ENCODE measurements around the gene DIPK1C. TPM values are rescaled to one million over a fixed set of nuclear protein-coding genes. Genes with fewer than 3 reads are reported as not detected.
A peak's percentile ranks its signal among the peaks of the same experiment; 100 is the strongest.

DIPK1C gene
- total and polyA plus RNA-seq, 4 experiments from 2014 or later = not detected

- H3K4me3 Mint-ChIP-seq = no peak overlapping the region
- Histone ChIP-seq H3K27ac (ENCODE audit: low read depth, low read length) (no peak overlapping the region), H3K4me3 (ENCODE audit: low read length in 2 of 2) (no peak overlapping the region), H3K4me1 (ENCODE audit: insufficient read depth, low read length) (no peaks in the 10 kb centered on the region), H3K27me3 (ENCODE audit: insufficient read depth, low read length) (no peaks in the 10 kb centered on the region), H3K9me3 (ENCODE audit: control insufficient read depth in 1 of 2, low read length in 2 of 2) (no peaks in the 10 kb centered on the region), H3K36me3 (ENCODE audit: insufficient read depth, low read length) (no peaks in the 10 kb centered on the region)
- CTCF ChIA-PET (ENCODE audit: partially characterized antibody) = no interaction called here
- no peak for DNase-seq
- peaks cover 1 to 10% of the 10 kb centered on the region in 2 donors for H3K27me3 Mint-ChIP-seq
- intact Hi-C loops (cut with micrococcal nuclease) = no loop called here
- no peaks in the 10 kb centered on the region for H3K9me3 Mint-ChIP-seq
- H3K36me3 Mint-ChIP-seq = no peaks in the 10 kb centered on the region
- peak overlapping the region in 1 of 7 donors; percentile 19 for H3K27ac Mint-ChIP-seq
- POLR2A ChIA-PET (ENCODE audit: partially characterized antibody) = no interaction called here
- peaks cover 0 to 2% (median 0%) of the 10 kb centered on the region in 4 donors for H3K4me1 Mint-ChIP-seq
These were observed 6.9 kb upstream of the DIPK1C start for GRCh38 chr18:74463983-74464382.

- Mint-ChIP-seq H3K27ac (no peak overlapping the region), H3K27me3 (peaks cover 5 to 15% of the 10 kb centered on the region in 2 donors), H3K4me3 (no peak overlapping the region), H3K36me3 (no peaks in the 10 kb centered on the region), H3K9me3 (no peaks in the 10 kb centered on the region), H3K4me1 (peaks cover 0 to 4% (median 2%) of the 10 kb centered on the region in 4 donors)
- H3K27me3 ChIP-seq (ENCODE audit: insufficient read depth, low read length) = no peaks in the 10 kb centered on the region
- no peaks in the 10 kb centered on the region for H3K36me3 ChIP-seq (ENCODE audit: insufficient read depth, low read length)
- ChIA-PET POLR2A (ENCODE audit: partially characterized antibody) (no interaction called here), CTCF (ENCODE audit: partially characterized antibody) (no interaction called here)
- no peak for DNase-seq
- no peak overlapping the region for H3K4me3 ChIP-seq (ENCODE audit: low read length in 2 of 2)
- no peaks in the 10 kb centered on the region for H3K9me3 ChIP-seq (ENCODE audit: control insufficient read depth in 1 of 2, low read length in 2 of 2)
- no peaks in the 10 kb centered on the region for H3K4me1 ChIP-seq (ENCODE audit: insufficient read depth, low read length)
- H3K27ac ChIP-seq (ENCODE audit: low read depth, low read length) = no peak overlapping the region
- intact Hi-C loops (cut with micrococcal nuclease) = no loop called here
These were observed 6.1 kb upstream of the DIPK1C start for GRCh38 chr18:74463254-74463653.

- ChIA-PET POLR2A (ENCODE audit: partially characterized antibody) (no interaction called here), CTCF (ENCODE audit: partially characterized antibody) (no interaction called here)
- H3K27me3 Mint-ChIP-seq = peaks cover 14 to 21% of the 10 kb centered on the region in 2 donors
- H3K36me3 Mint-ChIP-seq = no peaks in the 10 kb centered on the region
- intact Hi-C loops (cut with micrococcal nuclease) = no loop called here
- no peaks in the 10 kb centered on the region for H3K9me3 Mint-ChIP-seq
- Histone ChIP-seq H3K4me1 (ENCODE audit: insufficient read depth, low read length) (peaks cover 5% of the 10 kb centered on the region), H3K9me3 (ENCODE audit: control insufficient read depth in 1 of 2, low read length in 2 of 2) (no peaks in the 10 kb centered on the region), H3K27ac (ENCODE audit: low read depth, low read length) (no peak overlapping the region), H3K27me3 (ENCODE audit: insufficient read depth, low read length) (peaks cover 3% of the 10 kb centered on the region), H3K36me3 (ENCODE audit: insufficient read depth, low read length) (no peaks in the 10 kb centered on the region), H3K4me3 (ENCODE audit: low read length in 2 of 2) (no peak overlapping the region)
- H3K27ac Mint-ChIP-seq = no peak overlapping the region
- H3K4me3 Mint-ChIP-seq = no peak overlapping the region
- peaks cover 4 to 14% (median 8%) of the 10 kb centered on the region in 4 donors for H3K4me1 Mint-ChIP-seq
- DNase-seq = no peak
These were observed 3.7 kb upstream of the DIPK1C start for GRCh38 chr18:74460825-74461224.

GRCh38 chr18:74459889-74460288 is 2.8 kb upstream of the DIPK1C start:
- Mint-ChIP-seq H3K27me3 (peaks cover 17 to 25% of the 10 kb centered on the region in 2 donors), H3K27ac (no peak overlapping the region), H3K4me1 (peaks cover 4 to 14% (median 8%) of the 10 kb centered on the region in 4 donors), H3K36me3 (no peaks in the 10 kb centered on the region), H3K9me3 (no peaks in the 10 kb centered on the region), H3K4me3 (no peak overlapping the region)
- Histone ChIP-seq H3K27ac (ENCODE audit: low read depth, low read length) (no peak overlapping the region), H3K36me3 (ENCODE audit: insufficient read depth, low read length) (no peaks in the 10 kb centered on the region), H3K27me3 (ENCODE audit: insufficient read depth, low read length) (peaks cover 8% of the 10 kb centered on the region), H3K4me3 (ENCODE audit: low read length in 2 of 2) (no peak overlapping the region), H3K9me3 (ENCODE audit: control insufficient read depth in 1 of 2, low read length in 2 of 2) (no peaks in the 10 kb centered on the region), H3K4me1 (ENCODE audit: insufficient read depth, low read length) (peaks cover 5% of the 10 kb centered on the region)
- intact Hi-C loops (cut with micrococcal nuclease) = no loop called here
- ChIA-PET POLR2A (ENCODE audit: partially characterized antibody) (no interaction called here), CTCF (ENCODE audit: partially characterized antibody) (no interaction called here)
- DNase-seq = no peak

- intact Hi-C loops (cut with micrococcal nuclease) = no loop called here
- Mint-ChIP-seq H3K9me3 (no peaks in the 10 kb centered on the region), H3K4me1 (peaks cover 4 to 14% (median 8%) of the 10 kb centered on the region in 4 donors), H3K27me3 (peaks cover 33 to 38% of the 10 kb centered on the region in 2 donors), H3K36me3 (no peaks in the 10 kb centered on the region), H3K4me3 (peak overlapping the region in 6 of 8 donors; percentile 33 to 82 (median 64)), H3K27ac (peak overlapping the region in 1 of 7 donors; percentile 36)
- ChIA-PET POLR2A (ENCODE audit: partially characterized antibody) (no interaction called here), CTCF (ENCODE audit: partially characterized antibody) (no interaction called here)
- no peaks in the 10 kb centered on the region for H3K9me3 ChIP-seq (ENCODE audit: control insufficient read depth in 1 of 2, low read length in 2 of 2)
- no peak overlapping the region for H3K4me3 ChIP-seq (ENCODE audit: low read length in 2 of 2)
- H3K27ac ChIP-seq (ENCODE audit: low read depth, low read length) = no peak overlapping the region
- H3K4me1 ChIP-seq (ENCODE audit: insufficient read depth, low read length) = peaks cover 5% of the 10 kb centered on the region
- DNase-seq = no peak
- no peaks in the 10 kb centered on the region for H3K36me3 ChIP-seq (ENCODE audit: insufficient read depth, low read length)
- H3K27me3 ChIP-seq (ENCODE audit: insufficient read depth, low read length) = peaks cover 8% of the 10 kb centered on the region
These were observed 765 bp upstream of the DIPK1C start for GRCh38 chr18:74457725-74458421.

GRCh38 chr18:74456349-74457042 is 612 bp downstream of the DIPK1C start:
- ChIA-PET CTCF (ENCODE audit: partially characterized antibody) (no interaction called here), POLR2A (ENCODE audit: partially characterized antibody) (no interaction called here)
- H3K27ac ChIP-seq (ENCODE audit: low read depth, low read length) = no peak overlapping the region
- no peaks in the 10 kb centered on the region for H3K36me3 Mint-ChIP-seq
- H3K36me3 ChIP-seq (ENCODE audit: insufficient read depth, low read length) = no peaks in the 10 kb centered on the region
- peaks cover 33 to 36% of the 10 kb centered on the region in 2 donors for H3K27me3 Mint-ChIP-seq
- intact Hi-C loops (cut with micrococcal nuclease) = no loop called here
- H3K4me1 ChIP-seq (ENCODE audit: insufficient read depth, low read length) = peaks cover 5% of the 10 kb centered on the region
- no peaks in the 10 kb centered on the region for H3K9me3 ChIP-seq (ENCODE audit: control insufficient read depth in 1 of 2, low read length in 2 of 2)
- H3K9me3 Mint-ChIP-seq = no peaks in the 10 kb centered on the region
- peak overlapping the region in 1 of 8 donors; percentile 47 for H3K4me3 Mint-ChIP-seq
- peak overlapping the region in 1 of 7 donors; percentile 41 for H3K27ac Mint-ChIP-seq
- H3K4me3 ChIP-seq (ENCODE audit: low read length in 2 of 2) = no peak overlapping the region
- DNase-seq = no peak
- peaks cover 8% of the 10 kb centered on the region for H3K27me3 ChIP-seq (ENCODE audit: insufficient read depth, low read length)
- H3K4me1 Mint-ChIP-seq = peaks cover 4 to 14% (median 8%) of the 10 kb centered on the region in 4 donors

- H3K36me3 Mint-ChIP-seq = no peaks in the 10 kb centered on the region
- H3K4me1 Mint-ChIP-seq = peaks cover 4 to 14% (median 8%) of the 10 kb centered on the region in 4 donors
- no peaks in the 10 kb centered on the region for H3K9me3 Mint-ChIP-seq
- peaks cover 34 to 35% of the 10 kb centered on the region in 2 donors for H3K27me3 Mint-ChIP-seq
- intact Hi-C loops (cut with micrococcal nuclease) = no loop called here
- no peaks in the 10 kb centered on the region for H3K9me3 ChIP-seq (ENCODE audit: control insufficient read depth in 1 of 2, low read length in 2 of 2)
- no peak for DNase-seq
- peaks cover 8% of the 10 kb centered on the region for H3K27me3 ChIP-seq (ENCODE audit: insufficient read depth, low read length)
- CTCF ChIA-PET (ENCODE audit: partially characterized antibody) = no interaction called here
- H3K27ac Mint-ChIP-seq = no peak overlapping the region
- H3K4me3 ChIP-seq (ENCODE audit: low read length in 2 of 2) = no peak overlapping the region
- no peak overlapping the region for H3K27ac ChIP-seq (ENCODE audit: low read depth, low read length)
- no peaks in the 10 kb centered on the region for H3K36me3 ChIP-seq (ENCODE audit: insufficient read depth, low read length)
- POLR2A ChIA-PET (ENCODE audit: partially characterized antibody) = no interaction called here
- H3K4me1 ChIP-seq (ENCODE audit: insufficient read depth, low read length) = peaks cover 5% of the 10 kb centered on the region
- H3K4me3 Mint-ChIP-seq = peak overlapping the region in 1 of 8 donors; percentile 17
These were observed 1.1 kb downstream of the DIPK1C start for GRCh38 chr18:74456017-74456348.

Measured in CD4-positive, alpha-beta memory T cell (primary cell).